K562 (cell line): ENCODE data around the gene TLE7.

Source experiments
- ATF2 ChIP-seq: sonication (generic); formaldehyde crosslinking; IDR thresholded peaks from 2 replicates; pipeline ENCODE4 v1.8.1; 2022; ENCODE audit warnings: missing genetic modification reagents
- CBFA2T2 ChIP-seq: fragments of 450-650 bp; conservative IDR thresholded peaks from 2 replicates; pipeline ENCODE4 v1.6.1; 2017; ENCODE audit warnings: mild to moderate bottlenecking
- CTCF ChIP-seq, 3 experiments: IDR thresholded peaks in 2 of 3; conservative IDR thresholded peaks in 1 of 3; 2 replicates each; pipeline ENCODE4 v1.5.1; 2011 to 2012; ENCODE audit warnings: low read length in 3 of 3, mild to moderate bottlenecking in 3 of 3, control low read depth in 2 of 3, improper control_type of control experiment in 1 of 3, inconsistent platforms in 1 of 3, low read depth in 1 of 3, mixed read lengths in 1 of 3, moderate library complexity in 1 of 3; ENCODE audit not compliant: insufficient read depth in 2 of 3
- PML ChIP-seq: IDR thresholded peaks from 2 replicates; pipeline ENCODE4 v1.6.1; 2012; ENCODE audit warnings: low read length, inconsistent platforms
- POLR2AphosphoS5 ChIP-seq: IDR thresholded peaks from 2 replicates; pipeline ENCODE4 v1.6.1; 2011; ENCODE audit warnings: mild to moderate bottlenecking, low read depth, low read length, moderate library complexity; ENCODE audit not compliant: control insufficient read depth, insufficient read depth
- PTBP1 ChIP-seq: fragments of 200-400 bp; formaldehyde crosslinking; IDR thresholded peaks from 2 replicates; pipeline ENCODE4 v1.6.1; 2017; ENCODE audit warnings: low read depth, low read length
- RFX5 ChIP-seq: IDR thresholded peaks from 2 replicates; pipeline ENCODE4 v1.6.1; 2011; ENCODE audit warnings: low read depth, mild to moderate bottlenecking, improper control_type of control experiment, low read length
- ZKSCAN1 ChIP-seq: fragments of 150-350 bp; IDR thresholded peaks from 2 replicates; pipeline ENCODE4 v1.6.1; 2016; ENCODE audit warnings: low read depth, low read length
- ZKSCAN8 ChIP-seq: fragments of 200-800 bp; sonication (Bioruptor generic); IDR thresholded peaks from 2 replicates; pipeline ENCODE4 v1.6.1; 2016; ENCODE audit warnings: missing genetic modification characterization, missing compliant biosample characterization
- ZNF780A ChIP-seq: fragments of 250-450 bp; sonication (Bioruptor Pico); IDR thresholded peaks from 2 replicates; pipeline ENCODE4 v1.5.0; 2021; ENCODE audit warnings: mild to moderate bottlenecking

- TF ChIP-seq CTCF (IDR thresholded peaks at IDR 0.05 in 2 of 3, conservative IDR thresholded peaks at IDR 0.05 in 1 of 3; ENCODE audit: insufficient read depth in 2 of 3, low read depth in 1 of 3, low read length in 3 of 3) (no peak), CBFA2T2 (no peak), RFX5 (no peak), ZNF780A (no peak), POLR2AphosphoS5 (no peak), ZKSCAN1 (no peak), ATF2 (CRISPR knock-in tag) (no peak), PML (no peak), ZKSCAN8 (CRISPR knock-in tag) (no peak), PTBP1 (no peak)
Observed at GRCh38 chr16:71402674-71403073, 39.2 kb downstream of the TLE7 start.
